Lower leg skin (tissue), 3 donors: Measurements from ENCODE around the gene PITPNB.

Experiments
- CTCF ChIP-seq, 3 donors: fragments of 450-650 bp; IDR thresholded peaks; one replicate each; pipeline ENCODE4 v1.5.1; 2016; ENCODE audit warnings: antibody characterized with exemption in 3 of 3, mild to moderate bottlenecking in 3 of 3, moderate library complexity in 2 of 3
- POLR2A ChIP-seq, 2 donors: fragments of 450-650 bp; IDR thresholded peaks; one replicate each; pipeline ENCODE4 v1.6.1; 2016 to 2017; ENCODE audit warnings: antibody characterized with exemption in 2 of 2, mild to moderate bottlenecking in 1 of 2, moderate library complexity in 1 of 2

GRCh38 chr22:27833803-27834202, 85.3 kb downstream of the PITPNB start:
- TF ChIP-seq CTCF (IDR thresholded peaks at IDR 0.05) (no peak), POLR2A (IDR thresholded peaks at IDR 0.05) (no peak)
